ENCODE data around the gene SLC39A1.

The SLC39A1 gene

GRCh38 chr1:153973525-153973924, 10.2 kb upstream of the SLC39A1 start:
- no peak for DNase-seq

DNA sequence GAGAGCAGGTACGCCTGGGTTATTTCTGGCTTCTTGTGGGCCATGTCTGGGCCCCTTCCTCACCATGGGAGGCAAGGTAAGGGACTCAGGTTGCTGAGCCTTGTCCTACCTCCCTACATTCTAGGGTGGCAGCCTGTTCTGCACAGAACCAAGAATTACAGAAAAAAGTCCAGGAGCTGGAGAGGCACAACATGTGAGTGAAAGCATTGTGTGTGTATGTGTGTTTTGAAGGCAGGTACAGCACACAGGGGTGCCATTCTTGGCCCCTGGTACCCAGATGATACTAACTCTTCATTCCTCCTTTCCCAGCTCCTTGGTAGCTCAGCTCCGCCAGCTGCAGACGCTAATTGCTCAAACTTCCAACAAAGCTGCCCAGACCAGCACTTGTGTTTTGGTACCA, 9.7 kb upstream of the SLC39A1 start:
- no peak for DNase-seq

DNA sequence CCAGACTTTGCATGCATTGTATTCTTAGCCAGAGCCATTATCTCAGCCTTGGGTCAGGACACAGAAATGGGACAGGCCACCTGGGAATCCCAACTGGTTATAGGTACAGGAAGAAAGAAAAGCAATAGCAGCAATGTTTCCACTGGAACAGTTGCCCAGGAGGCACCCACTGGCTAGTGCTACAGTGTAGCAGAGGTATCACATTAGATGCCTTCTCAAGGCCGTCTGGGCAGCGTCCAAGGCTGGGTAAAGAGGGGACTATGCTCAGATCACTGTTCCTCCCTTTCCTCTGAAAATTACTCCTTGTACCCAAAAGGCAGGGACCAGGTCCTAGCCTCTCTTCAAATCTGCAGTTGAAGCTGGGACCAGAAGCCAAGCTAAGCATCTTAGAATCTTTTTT, 7.0 kb upstream of the SLC39A1 start:
- no peak for DNase-seq

- no peak for DNase-seq
These were observed 5.6 kb upstream of the SLC39A1 start for GRCh38 chr1:153968972-153969371.

DNA sequence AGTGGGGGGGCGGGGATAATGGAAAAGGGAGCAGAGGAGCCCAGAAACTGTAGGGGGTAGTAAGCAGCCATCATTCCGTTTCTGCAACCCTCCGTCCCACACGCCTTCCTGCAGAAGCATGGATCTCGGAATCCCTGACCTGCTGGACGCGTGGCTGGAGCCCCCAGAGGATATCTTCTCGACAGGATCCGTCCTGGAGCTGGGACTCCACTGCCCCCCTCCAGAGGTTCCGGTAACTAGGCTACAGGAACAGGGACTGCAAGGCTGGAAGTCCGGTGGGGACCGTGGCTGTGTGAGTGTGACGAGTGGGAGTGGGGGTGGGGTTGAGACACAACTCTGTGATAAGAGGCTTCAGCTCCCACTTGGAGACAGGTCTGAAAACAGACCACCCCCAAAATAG, 5.1 kb upstream of the SLC39A1 start:
- no peak for DNase-seq

- DNase-seq: no peak
These were observed 4.6 kb upstream of the SLC39A1 start for GRCh38 chr1:153968000-153968363.

GRCh38 chr1:153967107-153967999, 4.0 kb upstream of the SLC39A1 start, which contains the start of gene CREB3L4:
CREB3L4 (plus strand) TSS chr1:153967902; CDS start chr1:153968526, 624 bp downstream.
- DNase-seq: peak; percentile 98

GRCh38 chr1:153963850-153964331, 554 bp upstream of the SLC39A1 start:
- peak; percentile 40 for DNase-seq

DNA sequence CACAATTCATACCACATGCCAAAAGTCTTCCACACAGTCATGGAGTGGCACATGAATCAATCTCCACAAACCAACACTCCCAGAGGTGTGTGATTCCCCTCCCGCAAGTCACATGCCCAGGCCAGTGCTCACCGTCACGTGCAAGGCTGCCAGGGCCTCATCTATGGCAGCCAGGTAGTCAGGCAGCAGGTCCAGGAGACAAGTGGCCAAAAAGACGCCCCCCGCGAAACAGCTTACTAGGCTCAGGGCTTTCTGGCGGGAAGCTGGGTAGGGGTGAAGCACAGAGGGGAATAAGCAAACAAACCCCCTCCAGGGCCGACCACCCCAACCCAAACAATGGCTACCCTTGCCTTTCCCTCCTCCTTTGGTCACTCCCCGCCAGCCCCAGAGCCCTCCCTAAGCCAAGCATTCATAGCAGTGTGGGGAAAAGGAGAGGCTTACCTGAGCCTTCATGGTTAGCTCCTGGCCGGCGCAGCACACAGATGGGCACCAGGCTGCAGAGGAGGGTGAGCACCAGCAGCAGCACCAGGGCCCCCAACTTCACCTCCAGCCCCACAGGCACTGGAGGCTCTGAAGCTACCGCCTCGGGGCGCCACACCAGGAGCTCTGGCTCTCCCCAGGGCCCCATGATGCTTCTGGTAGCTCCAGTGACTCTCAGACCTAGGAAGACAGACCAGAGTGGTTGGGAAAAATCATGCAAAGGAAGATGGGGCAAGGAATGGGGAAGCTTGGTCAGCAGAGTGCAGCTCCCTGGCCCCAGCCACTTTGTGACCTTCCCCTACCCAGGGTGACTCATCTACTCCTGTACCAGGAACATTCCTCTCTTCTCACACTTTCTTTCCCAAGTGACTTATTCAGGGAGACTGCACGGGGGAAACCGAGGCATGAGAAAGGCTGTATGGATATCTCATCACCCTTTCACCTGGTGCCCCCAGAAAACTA, 978 bp downstream of the SLC39A1 start:
- peak; percentile 39 for DNase-seq

DNA sequence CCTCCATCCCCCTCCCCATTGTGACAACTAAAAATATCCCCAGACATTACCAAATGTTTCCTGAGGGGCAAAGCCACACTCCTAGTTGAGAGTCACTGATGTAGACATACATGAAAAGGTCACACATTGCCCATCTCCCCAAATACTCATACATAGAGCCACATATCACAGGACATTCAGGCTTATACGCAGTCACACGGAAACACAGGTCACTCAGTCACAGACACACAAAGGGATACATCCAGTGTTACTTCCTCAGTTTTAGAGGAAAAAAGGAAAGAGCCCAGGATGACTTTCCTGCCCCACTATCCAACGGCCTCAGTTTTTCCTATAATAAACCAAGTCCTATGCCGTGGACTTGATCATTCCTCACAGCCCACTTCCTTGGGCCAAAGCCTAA, 1.9 kb downstream of the SLC39A1 start:
- DNase-seq: no peak

- DNase-seq: no peak
These were observed 3.1 kb downstream of the SLC39A1 start for GRCh38 chr1:153960206-153960605.

GRCh38 chr1:153959454-153959853, 3.9 kb downstream of the SLC39A1 start:
- no peak for DNase-seq

DNA sequence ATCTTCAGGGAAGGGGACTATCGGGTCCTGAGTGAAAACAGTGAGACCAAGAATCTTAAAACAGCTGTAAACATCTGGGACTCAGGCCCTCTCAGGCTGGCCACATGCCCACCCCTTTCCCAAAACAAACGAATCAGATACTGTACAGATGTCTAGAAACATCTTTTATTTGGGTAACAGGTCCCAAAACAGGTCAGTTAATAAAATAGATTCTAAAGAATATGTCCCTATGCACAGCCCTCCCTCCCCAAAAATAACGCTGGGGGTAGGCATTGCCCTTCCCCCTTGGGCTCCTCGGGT, 4.4 kb downstream of the SLC39A1 start:
- DNase-seq: no peak

DNA sequence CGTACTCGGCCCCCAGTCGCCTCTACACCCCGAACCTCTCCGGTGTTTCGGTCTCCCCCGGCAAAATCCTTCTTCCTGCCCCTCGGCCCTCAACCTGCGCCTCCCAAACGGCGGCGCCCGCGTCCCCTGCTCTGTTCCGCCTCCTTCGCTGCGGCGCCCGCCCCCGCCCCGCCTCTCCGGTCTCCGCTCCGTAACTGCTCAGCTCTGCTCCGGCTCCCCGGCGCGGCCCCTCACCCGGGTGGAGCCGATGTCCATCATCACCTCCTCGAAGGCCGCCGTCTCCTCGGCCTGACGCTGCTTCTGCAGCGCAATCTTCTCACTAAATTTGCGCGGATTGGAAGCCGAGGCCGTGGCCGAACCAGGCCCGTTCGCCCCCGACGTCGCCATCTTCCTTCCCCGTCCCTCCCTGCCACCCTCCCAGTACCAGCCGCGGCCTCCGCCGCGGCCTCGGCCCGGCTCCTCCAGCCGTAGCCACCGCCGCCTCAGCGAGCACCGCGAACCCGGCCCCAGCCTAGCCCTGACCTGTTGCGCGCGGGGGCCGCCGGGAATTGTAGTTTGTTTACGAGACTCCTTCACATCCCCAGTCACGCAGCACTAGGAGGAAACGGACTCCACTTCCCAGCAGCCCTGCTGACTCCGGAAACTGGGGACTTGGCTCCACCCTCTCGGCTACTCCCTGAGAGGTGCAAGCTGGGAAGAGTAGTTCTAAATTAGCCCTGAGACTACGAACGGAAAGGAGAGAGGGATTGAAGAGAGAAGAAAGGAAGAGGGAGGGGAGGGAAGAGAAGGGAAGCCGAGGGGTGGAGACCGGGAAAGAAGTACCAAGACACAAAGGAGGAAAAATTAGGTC, 5.0 kb downstream of the SLC39A1 start, which contains the start of gene CRTC2:
CRTC2 (minus strand) TSS at position 502 of the 850 bp plus-strand sequence; CDS start at position 387, 115 bp downstream.
- DNase-seq: peak; percentile 99

- peak; percentile 44 for DNase-seq
These were observed 5.6 kb downstream of the SLC39A1 start for GRCh38 chr1:153957744-153958110.

DNA sequence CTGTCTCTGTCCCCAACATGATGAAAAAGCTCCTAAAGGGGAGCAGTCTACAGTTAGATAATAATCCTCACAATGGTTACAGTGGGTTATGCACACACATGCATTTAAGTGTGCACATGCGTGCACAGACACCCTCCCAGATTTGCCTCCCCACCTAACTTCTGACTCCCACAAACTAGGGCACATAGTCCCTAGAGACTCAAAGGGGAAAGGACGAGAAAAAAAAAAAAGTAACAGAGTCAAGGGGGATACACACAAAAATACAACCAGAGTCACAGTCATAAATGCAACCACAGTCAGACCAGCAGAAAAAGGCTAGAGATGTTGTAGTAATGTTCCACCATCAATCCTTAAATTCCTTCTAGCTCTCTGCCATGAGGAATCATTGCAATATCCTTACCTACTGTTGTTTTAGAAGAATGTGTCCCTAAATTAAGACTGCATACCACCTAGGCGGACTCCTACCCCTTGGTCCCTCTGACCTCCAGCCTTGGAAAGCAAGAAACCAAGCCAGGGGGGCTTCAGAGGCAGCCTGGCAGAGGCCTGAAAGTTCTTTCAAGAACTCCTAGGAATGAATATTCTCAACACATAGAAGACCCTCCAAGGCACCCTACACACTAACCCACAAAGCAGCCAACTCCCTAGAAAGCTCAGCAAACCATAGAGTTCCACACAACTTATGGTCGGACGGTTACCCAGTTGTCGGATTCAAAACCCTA, 6.2 kb downstream of the SLC39A1 start:
- no peak for DNase-seq

- no peak for DNase-seq
These were observed 8.5 kb downstream of the SLC39A1 start for GRCh38 chr1:153954826-153955225.

- DNase-seq: no peak
These were observed 9.4 kb downstream of the SLC39A1 start for GRCh38 chr1:153953859-153954365.

- no peak for DNase-seq
These were observed 11.5 kb downstream of the SLC39A1 start for GRCh38 chr1:153951801-153952200.

GRCh38 chr1:153951183-153951582, 12.2 kb downstream of the SLC39A1 start:
- no peak for DNase-seq

DNA sequence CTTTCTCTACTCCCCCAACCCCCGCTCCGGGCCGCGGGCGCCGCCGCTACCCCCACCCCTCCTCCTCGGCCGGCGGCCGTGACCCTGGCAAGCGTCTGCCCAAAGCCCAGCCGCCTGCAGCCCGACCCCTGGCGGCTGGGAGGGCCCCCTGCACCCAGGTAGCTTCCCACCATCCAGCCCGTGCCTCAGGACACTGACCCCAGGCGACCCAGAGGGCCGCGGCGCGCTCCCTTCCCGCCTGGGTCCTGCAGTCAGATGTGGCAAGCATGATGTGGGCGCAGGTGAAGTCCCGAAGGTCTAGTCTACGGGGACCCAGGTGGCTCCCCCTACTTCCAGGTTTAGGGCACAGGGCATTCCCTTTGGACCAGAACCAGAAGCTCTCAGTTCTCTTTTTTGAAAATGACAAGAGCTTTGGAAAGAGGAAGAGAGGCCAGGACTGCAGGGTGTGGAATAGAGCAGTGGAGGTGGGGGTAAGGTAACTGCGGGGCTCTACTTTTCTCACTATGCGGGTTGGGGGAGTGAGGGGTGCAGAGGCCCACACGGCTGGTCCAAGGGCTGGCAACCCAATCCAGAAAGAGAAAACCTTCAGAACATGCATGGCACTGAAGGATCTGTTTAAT, 16.6 kb downstream of the SLC39A1 start, which contains the start of gene DENND4B:
DENND4B (minus strand) TSS at position 97 of the 620 bp plus-strand sequence. CDS start 2,344 bp downstream, outside the sequence.
- peak; percentile 94 for DNase-seq

Measured in RPMI8226 (cell line).